HEK293 (cell line): ENCODE data around the gene ADAM19.
A peak's percentile ranks its signal among the peaks of the same experiment; 100 is the strongest.

Experiments used
- EGR2 ChIP-seq: fragments of 450-650 bp; formaldehyde crosslinking; IDR thresholded peaks from 2 replicates; pipeline ENCODE4 v1.5.1; 2016; ENCODE audit warnings: low read depth, missing biosample characterization, missing genetic modification characterization
- GLIS1 ChIP-seq: fragments of 450-650 bp; formaldehyde crosslinking; IDR thresholded peaks from 2 replicates; pipeline ENCODE4 v1.5.1; 2016; ENCODE audit warnings: missing biosample characterization, missing genetic modification characterization
- KLF1 ChIP-seq: fragments of 450-650 bp; formaldehyde crosslinking; IDR thresholded peaks from 2 replicates; pipeline ENCODE4 v1.5.1; 2016; ENCODE audit warnings: missing biosample characterization, missing genetic modification characterization
- KLF17 ChIP-seq: fragments of 450-650 bp; formaldehyde crosslinking; IDR thresholded peaks from 2 replicates; pipeline ENCODE4 v1.5.1; 2016; ENCODE audit warnings: missing biosample characterization, missing genetic modification characterization
- KLF9 ChIP-seq: fragments of 450-650 bp; formaldehyde crosslinking; IDR thresholded peaks from 2 replicates; pipeline ENCODE4 v1.5.1; 2016; ENCODE audit warnings: missing biosample characterization, missing genetic modification characterization, low read depth
- SCRT1 ChIP-seq: fragments of 450-650 bp; formaldehyde crosslinking; IDR thresholded peaks from 2 replicates; pipeline ENCODE4 v1.5.1; 2016; ENCODE audit warnings: missing biosample characterization, missing genetic modification characterization, borderline replicate concordance
- SP3 ChIP-seq: fragments of 450-650 bp; formaldehyde crosslinking; IDR thresholded peaks from 2 replicates; pipeline ENCODE4 v1.5.1; 2016; ENCODE audit warnings: missing biosample characterization, missing genetic modification characterization
- SP7 ChIP-seq: fragments of 450-650 bp; formaldehyde crosslinking; IDR thresholded peaks from 2 replicates; pipeline ENCODE4 v1.5.1; 2016; ENCODE audit warnings: missing biosample characterization, missing genetic modification characterization
- ZBTB20 ChIP-seq: fragments of 450-650 bp; formaldehyde crosslinking; IDR thresholded peaks from 2 replicates; pipeline ENCODE4 v1.5.1; 2016; ENCODE audit warnings: missing biosample characterization, missing genetic modification characterization
- ZBTB26 ChIP-seq: fragments of 450-650 bp; formaldehyde crosslinking; optimal IDR thresholded peaks from 2 replicates; pipeline ENCODE3; 2016; ENCODE audit warnings: missing biosample characterization, mild to moderate bottlenecking, missing genetic modification characterization
- ZNF10 ChIP-seq: fragments of 450-650 bp; formaldehyde crosslinking; IDR thresholded peaks from 2 replicates; pipeline ENCODE4 v1.5.1; 2017; ENCODE audit warnings: missing biosample characterization, missing genetic modification characterization
- ZNF184 ChIP-seq: fragments of 450-650 bp; IDR thresholded peaks from 2 replicates; pipeline ENCODE4 v1.5.1; 2018; ENCODE audit warnings: missing biosample characterization, mild to moderate bottlenecking, missing genetic modification characterization
- ZNF335 ChIP-seq: fragments of 450-650 bp; formaldehyde crosslinking; conservative IDR thresholded peaks from 2 replicates; pipeline ENCODE4 v1.5.1; 2016; ENCODE audit warnings: missing biosample characterization, missing genetic modification characterization
- ZNF366 ChIP-seq: fragments of 450-650 bp; formaldehyde crosslinking; conservative IDR thresholded peaks from 2 replicates; pipeline ENCODE4 v1.5.1; 2016; ENCODE audit warnings: missing biosample characterization, missing genetic modification characterization
- ZNF398 ChIP-seq: fragments of 450-650 bp; formaldehyde crosslinking; IDR thresholded peaks from 2 replicates; pipeline ENCODE4 v1.5.1; 2017; ENCODE audit warnings: missing biosample characterization, missing genetic modification characterization
- ZNF423 ChIP-seq: fragments of 450-650 bp; formaldehyde crosslinking; IDR thresholded peaks from 2 replicates; pipeline ENCODE4 v1.5.1; 2016; ENCODE audit warnings: missing biosample characterization, missing genetic modification characterization
- ZNF513 ChIP-seq: fragments of 450-650 bp; IDR thresholded peaks from 2 replicates; pipeline ENCODE4 v1.5.1; 2018; ENCODE audit warnings: missing biosample characterization, missing genetic modification characterization
- ZNF560 ChIP-seq: fragments of 450-650 bp; formaldehyde crosslinking; IDR thresholded peaks from 2 replicates; pipeline ENCODE4 v1.5.1; 2017; ENCODE audit warnings: missing biosample characterization, missing genetic modification characterization, borderline replicate concordance
- ZNF654 ChIP-seq: fragments of 450-650 bp; formaldehyde crosslinking; IDR thresholded peaks from 2 replicates; pipeline ENCODE4 v1.5.1; 2016; ENCODE audit warnings: low read depth, missing biosample characterization, missing genetic modification characterization
- TF ChIP-seq, protein P1 (sequence below): fragments of 450-650 bp; formaldehyde crosslinking; IDR thresholded peaks from 2 replicates; pipeline ENCODE4 v1.5.1; 2016; ENCODE audit warnings: missing biosample characterization, missing genetic modification characterization
- TF ChIP-seq, protein P2 (sequence below): fragments of 450-650 bp; formaldehyde crosslinking; IDR thresholded peaks from 2 replicates; pipeline ENCODE4 v1.5.1; 2016; ENCODE audit warnings: missing biosample characterization, missing genetic modification characterization, borderline replicate concordance
- TF ChIP-seq, protein P3 (sequence below): fragments of 450-650 bp; formaldehyde crosslinking; IDR thresholded peaks from 2 replicates; pipeline ENCODE4 v1.5.1; 2016; ENCODE audit warnings: missing biosample characterization, missing genetic modification characterization
- TF ChIP-seq, protein P4 (sequence below): fragments of 450-650 bp; formaldehyde crosslinking; IDR thresholded peaks from 2 replicates; pipeline ENCODE4 v1.5.1; 2016; ENCODE audit warnings: missing biosample characterization, missing genetic modification characterization

The ADAM19 gene

GRCh38 chr5:157459715-157460599 is 115.6 kb downstream of the ADAM19 start, which contains the start of gene NIPAL4 (continued):
- TF ChIP-seq, protein P1, sequence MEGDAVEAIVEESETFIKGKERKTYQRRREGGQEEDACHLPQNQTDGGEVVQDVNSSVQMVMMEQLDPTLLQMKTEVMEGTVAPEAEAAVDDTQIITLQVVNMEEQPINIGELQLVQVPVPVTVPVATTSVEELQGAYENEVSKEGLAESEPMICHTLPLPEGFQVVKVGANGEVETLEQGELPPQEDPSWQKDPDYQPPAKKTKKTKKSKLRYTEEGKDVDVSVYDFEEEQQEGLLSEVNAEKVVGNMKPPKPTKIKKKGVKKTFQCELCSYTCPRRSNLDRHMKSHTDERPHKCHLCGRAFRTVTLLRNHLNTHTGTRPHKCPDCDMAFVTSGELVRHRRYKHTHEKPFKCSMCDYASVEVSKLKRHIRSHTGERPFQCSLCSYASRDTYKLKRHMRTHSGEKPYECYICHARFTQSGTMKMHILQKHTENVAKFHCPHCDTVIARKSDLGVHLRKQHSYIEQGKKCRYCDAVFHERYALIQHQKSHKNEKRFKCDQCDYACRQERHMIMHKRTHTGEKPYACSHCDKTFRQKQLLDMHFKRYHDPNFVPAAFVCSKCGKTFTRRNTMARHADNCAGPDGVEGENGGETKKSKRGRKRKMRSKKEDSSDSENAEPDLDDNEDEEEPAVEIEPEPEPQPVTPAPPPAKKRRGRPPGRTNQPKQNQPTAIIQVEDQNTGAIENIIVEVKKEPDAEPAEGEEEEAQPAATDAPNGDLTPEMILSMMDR (tag by site-specific recombination), result no peak
- TF ChIP-seq ZNF184 (tag by site-specific recombination), result no peak
- no peak for TF ChIP-seq ZNF513 (tag by site-specific recombination)
- TF ChIP-seq SCRT1 (tag by site-specific recombination), result no peak
- TF ChIP-seq ZNF560 (tag by site-specific recombination), result no peak
- TF ChIP-seq KLF9 (tag by site-specific recombination), result 0 out of 2 replicates have a peak, but pooled peaks have one; percentile 35
- TF ChIP-seq SP7 (tag by site-specific recombination), result 0 out of 2 replicates have a peak, but pooled peaks have one; percentile 25
- 0 out of 2 replicates have a peak, but pooled peaks have one; percentile 14 for TF ChIP-seq EGR2 (tag by site-specific recombination)
- peak; percentile 63 for TF ChIP-seq SP3
- TF ChIP-seq ZNF423 (tag by site-specific recombination), result peak; percentile 87
- TF ChIP-seq, protein P2, sequence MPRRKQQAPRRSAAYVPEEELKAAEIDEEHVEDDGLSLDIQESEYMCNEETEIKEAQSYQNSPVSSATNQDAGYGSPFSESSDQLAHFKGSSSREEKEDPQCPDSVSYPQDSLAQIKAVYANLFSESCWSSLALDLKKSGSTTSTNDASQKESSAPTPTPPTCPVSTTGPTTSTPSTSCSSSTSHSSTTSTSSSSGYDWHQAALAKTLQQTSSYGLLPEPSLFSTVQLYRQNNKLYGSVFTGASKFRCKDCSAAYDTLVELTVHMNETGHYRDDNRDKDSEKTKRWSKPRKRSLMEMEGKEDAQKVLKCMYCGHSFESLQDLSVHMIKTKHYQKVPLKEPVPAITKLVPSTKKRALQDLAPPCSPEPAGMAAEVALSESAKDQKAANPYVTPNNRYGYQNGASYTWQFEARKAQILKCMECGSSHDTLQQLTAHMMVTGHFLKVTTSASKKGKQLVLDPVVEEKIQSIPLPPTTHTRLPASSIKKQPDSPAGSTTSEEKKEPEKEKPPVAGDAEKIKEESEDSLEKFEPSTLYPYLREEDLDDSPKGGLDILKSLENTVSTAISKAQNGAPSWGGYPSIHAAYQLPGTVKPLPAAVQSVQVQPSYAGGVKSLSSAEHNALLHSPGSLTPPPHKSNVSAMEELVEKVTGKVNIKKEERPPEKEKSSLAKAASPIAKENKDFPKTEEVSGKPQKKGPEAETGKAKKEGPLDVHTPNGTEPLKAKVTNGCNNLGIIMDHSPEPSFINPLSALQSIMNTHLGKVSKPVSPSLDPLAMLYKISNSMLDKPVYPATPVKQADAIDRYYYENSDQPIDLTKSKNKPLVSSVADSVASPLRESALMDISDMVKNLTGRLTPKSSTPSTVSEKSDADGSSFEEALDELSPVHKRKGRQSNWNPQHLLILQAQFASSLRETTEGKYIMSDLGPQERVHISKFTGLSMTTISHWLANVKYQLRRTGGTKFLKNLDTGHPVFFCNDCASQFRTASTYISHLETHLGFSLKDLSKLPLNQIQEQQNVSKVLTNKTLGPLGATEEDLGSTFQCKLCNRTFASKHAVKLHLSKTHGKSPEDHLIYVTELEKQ (tag by site-specific recombination), result no peak
- TF ChIP-seq, protein P3, sequence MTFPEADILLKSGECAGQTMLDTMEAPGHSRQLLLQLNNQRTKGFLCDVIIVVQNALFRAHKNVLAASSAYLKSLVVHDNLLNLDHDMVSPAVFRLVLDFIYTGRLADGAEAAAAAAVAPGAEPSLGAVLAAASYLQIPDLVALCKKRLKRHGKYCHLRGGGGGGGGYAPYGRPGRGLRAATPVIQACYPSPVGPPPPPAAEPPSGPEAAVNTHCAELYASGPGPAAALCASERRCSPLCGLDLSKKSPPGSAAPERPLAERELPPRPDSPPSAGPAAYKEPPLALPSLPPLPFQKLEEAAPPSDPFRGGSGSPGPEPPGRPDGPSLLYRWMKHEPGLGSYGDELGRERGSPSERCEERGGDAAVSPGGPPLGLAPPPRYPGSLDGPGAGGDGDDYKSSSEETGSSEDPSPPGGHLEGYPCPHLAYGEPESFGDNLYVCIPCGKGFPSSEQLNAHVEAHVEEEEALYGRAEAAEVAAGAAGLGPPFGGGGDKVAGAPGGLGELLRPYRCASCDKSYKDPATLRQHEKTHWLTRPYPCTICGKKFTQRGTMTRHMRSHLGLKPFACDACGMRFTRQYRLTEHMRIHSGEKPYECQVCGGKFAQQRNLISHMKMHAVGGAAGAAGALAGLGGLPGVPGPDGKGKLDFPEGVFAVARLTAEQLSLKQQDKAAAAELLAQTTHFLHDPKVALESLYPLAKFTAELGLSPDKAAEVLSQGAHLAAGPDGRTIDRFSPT (tag by site-specific recombination), result peak; percentile 44; the same call in 1 of the 2 replicates
- TF ChIP-seq ZNF10, result no peak
- peak; percentile 88 for TF ChIP-seq KLF1 (tag by site-specific recombination)
- TF ChIP-seq ZBTB26 (tag by site-specific recombination), result peak; percentile 55
- peak; percentile 59 for TF ChIP-seq ZNF335 (tag by site-specific recombination)
- peak; percentile 72 for TF ChIP-seq ZNF366 (tag by site-specific recombination)
- TF ChIP-seq ZNF654, result no peak
- peak; percentile 66 for TF ChIP-seq ZNF398
- TF ChIP-seq ZBTB20 (tag by site-specific recombination), result peak; percentile 60
- TF ChIP-seq GLIS1 (tag by site-specific recombination), result peak; percentile 97
- TF ChIP-seq KLF17 (tag by site-specific recombination), result 0 out of 2 replicates have a peak, but pooled peaks have one; percentile 40
- TF ChIP-seq, protein P4, sequence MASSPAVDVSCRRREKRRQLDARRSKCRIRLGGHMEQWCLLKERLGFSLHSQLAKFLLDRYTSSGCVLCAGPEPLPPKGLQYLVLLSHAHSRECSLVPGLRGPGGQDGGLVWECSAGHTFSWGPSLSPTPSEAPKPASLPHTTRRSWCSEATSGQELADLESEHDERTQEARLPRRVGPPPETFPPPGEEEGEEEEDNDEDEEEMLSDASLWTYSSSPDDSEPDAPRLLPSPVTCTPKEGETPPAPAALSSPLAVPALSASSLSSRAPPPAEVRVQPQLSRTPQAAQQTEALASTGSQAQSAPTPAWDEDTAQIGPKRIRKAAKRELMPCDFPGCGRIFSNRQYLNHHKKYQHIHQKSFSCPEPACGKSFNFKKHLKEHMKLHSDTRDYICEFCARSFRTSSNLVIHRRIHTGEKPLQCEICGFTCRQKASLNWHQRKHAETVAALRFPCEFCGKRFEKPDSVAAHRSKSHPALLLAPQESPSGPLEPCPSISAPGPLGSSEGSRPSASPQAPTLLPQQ (tag by site-specific recombination), result 0 out of 2 replicates have a peak, but pooled peaks have one; percentile 22
